ENCODE results near the gene SSC5D. TPM values are rescaled to one million over a fixed set of nuclear protein-coding genes. Genes with fewer than 3 reads are reported as not detected.
A peak's percentile ranks its signal among the peaks of the same experiment; 100 is the strongest.

SSC5D gene
- polyA plus RNA-seq, 1 of the 3 experiments (the other 2 are of a cell fraction) = 4.9 TPM

DNA sequence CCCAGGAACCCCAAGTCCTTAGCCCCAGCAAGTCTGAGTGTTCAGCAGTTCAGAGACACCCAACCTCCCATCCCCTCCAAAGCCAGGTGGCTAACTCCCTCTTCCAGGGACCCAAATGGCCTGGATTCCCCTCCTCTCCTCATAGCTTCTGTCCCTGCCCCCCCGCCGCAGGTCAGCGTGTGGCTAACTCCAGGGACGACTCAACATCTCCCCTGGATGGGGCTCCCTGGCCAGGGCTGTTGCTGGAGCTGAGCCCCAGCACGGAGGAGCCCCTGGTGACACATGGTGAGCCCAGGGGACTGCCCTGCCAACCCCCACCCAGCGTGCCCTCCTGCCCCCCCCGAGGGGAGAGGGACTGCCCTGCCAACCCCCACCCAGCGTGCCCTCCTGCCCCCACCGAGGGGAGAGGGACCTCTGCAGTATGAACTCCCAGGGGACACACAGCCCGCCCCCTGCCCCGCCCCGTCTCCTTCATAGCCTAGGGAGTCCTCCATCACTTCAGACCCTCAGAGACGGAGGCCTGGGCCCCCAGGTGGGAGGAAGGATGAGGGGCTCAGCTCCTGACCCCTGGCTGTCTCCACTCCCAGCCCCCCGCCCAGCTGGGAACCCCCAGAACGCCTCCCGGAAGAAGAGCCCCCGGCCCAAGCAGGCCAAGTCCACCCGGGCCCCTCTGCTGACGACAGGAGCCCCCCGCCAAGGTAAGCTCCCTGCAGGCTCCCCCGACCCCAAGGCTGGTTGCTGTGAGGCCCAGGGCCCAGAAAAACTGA, 1.7 kb downstream of the SSC5D start:
- no peak for DNase-seq
- ChIA-PET CTCF (interaction anchor here (1.0 to 15.1 kb wide), 5 partner anchors 11 to 141 kb away, joined by 4 to 162 read pairs (median 5); no protein-coding TSS in a partner anchor), POLR2A (interaction anchor here (1.8 kb wide), 1 partner anchor 13 kb away, joined by 6 read pairs; the partner anchor contains the start of gene ZNF628)
- Histone ChIP-seq H3K27me3 (ENCODE audit: insufficient read depth) (no peaks in the 10 kb centered on the region), H3K4me2 (peak overlapping the region; percentile 52; the same call in 1 of the 2 replicates), H3K36me3 (replicated peaks in 1 of 2; ENCODE audit: control insufficient read depth in 1 of 2, insufficient read depth in 2 of 2, low read length in 1 of 2) (no peaks in the 10 kb centered on the region), H3K4me1 (ENCODE audit: control insufficient read depth in 1 of 2, insufficient read depth in 2 of 2, low read depth in 1 of 2, low read length in 1 of 2) (peaks cover 24 to 65% of the 10 kb centered on the region in 2 experiments; a peak in 3 of 4 replicates), H3F3A (replicated peaks; ENCODE audit: insufficient read depth) (peaks cover 35% of the 10 kb centered on the region), H4K20me1 (ENCODE audit: insufficient read depth) (no peaks in the 10 kb centered on the region), H3K4me3 (ENCODE audit: low read depth in 2 of 2, low read length in 1 of 2) (no peak overlapping the region), H3K9me3 (no peaks in the 10 kb centered on the region), H3K27ac (ENCODE audit: low read depth in 2 of 2, low read length in 1 of 2) (no peak overlapping the region), H3K9me2 (no peaks in the 10 kb centered on the region), H3K9ac (no peak overlapping the region), H2AFZ (ENCODE audit: low read depth) (no peak overlapping the region), H3K79me2 (ENCODE audit: insufficient read depth) (peaks cover 7% of the 10 kb centered on the region; the same call in 1 of the 2 replicates)
- no peak for TF ChIP-seq FOXJ3 (CRISPR knock-in tag; IDR thresholded peaks at IDR 0.05)
- no peak for TF ChIP-seq NRF1 (IDR thresholded peaks at IDR 0.05; ENCODE audit: low read depth, low read length)
- TF ChIP-seq, protein P1, sequence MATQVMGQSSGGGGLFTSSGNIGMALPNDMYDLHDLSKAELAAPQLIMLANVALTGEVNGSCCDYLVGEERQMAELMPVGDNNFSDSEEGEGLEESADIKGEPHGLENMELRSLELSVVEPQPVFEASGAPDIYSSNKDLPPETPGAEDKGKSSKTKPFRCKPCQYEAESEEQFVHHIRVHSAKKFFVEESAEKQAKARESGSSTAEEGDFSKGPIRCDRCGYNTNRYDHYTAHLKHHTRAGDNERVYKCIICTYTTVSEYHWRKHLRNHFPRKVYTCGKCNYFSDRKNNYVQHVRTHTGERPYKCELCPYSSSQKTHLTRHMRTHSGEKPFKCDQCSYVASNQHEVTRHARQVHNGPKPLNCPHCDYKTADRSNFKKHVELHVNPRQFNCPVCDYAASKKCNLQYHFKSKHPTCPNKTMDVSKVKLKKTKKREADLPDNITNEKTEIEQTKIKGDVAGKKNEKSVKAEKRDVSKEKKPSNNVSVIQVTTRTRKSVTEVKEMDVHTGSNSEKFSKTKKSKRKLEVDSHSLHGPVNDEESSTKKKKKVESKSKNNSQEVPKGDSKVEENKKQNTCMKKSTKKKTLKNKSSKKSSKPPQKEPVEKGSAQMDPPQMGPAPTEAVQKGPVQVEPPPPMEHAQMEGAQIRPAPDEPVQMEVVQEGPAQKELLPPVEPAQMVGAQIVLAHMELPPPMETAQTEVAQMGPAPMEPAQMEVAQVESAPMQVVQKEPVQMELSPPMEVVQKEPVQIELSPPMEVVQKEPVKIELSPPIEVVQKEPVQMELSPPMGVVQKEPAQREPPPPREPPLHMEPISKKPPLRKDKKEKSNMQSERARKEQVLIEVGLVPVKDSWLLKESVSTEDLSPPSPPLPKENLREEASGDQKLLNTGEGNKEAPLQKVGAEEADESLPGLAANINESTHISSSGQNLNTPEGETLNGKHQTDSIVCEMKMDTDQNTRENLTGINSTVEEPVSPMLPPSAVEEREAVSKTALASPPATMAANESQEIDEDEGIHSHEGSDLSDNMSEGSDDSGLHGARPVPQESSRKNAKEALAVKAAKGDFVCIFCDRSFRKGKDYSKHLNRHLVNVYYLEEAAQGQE (IDR thresholded peaks at IDR 0.05; ENCODE audit: low read depth, low read length) = no peak
- TF ChIP-seq, protein P2, sequence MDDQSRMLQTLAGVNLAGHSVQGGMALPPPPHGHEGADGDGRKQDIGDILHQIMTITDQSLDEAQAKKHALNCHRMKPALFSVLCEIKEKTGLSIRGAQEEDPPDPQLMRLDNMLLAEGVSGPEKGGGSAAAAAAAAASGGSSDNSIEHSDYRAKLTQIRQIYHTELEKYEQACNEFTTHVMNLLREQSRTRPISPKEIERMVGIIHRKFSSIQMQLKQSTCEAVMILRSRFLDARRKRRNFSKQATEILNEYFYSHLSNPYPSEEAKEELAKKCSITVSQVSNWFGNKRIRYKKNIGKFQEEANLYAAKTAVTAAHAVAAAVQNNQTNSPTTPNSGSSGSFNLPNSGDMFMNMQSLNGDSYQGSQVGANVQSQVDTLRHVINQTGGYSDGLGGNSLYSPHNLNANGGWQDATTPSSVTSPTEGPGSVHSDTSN (IDR thresholded peaks at IDR 0.05) = no peak
- no peak for TF ChIP-seq EP300 (IDR thresholded peaks at IDR 0.05; ENCODE audit: borderline replicate concordance in 1 of 2, low read depth in 1 of 2, low read length in 1 of 2)
- no peak for TF ChIP-seq TCF12 (IDR thresholded peaks at IDR 0.05)
- TF ChIP-seq YY1 (IDR thresholded peaks at IDR 0.05; ENCODE audit: low read depth) = no peak
- TF ChIP-seq MEF2A (IDR thresholded peaks at IDR 0.05; ENCODE audit: borderline replicate concordance, low read depth) = no peak
- no peak for TF ChIP-seq MXI1 (IDR thresholded peaks at IDR 0.05; ENCODE audit: low read depth, low read length)
- TF ChIP-seq, protein P3, sequence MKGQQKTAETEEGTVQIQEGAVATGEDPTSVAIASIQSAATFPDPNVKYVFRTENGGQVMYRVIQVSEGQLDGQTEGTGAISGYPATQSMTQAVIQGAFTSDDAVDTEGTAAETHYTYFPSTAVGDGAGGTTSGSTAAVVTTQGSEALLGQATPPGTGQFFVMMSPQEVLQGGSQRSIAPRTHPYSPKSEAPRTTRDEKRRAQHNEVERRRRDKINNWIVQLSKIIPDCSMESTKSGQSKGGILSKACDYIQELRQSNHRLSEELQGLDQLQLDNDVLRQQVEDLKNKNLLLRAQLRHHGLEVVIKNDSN (IDR thresholded peaks at IDR 0.05; ENCODE audit: borderline replicate concordance, low read depth) = no peak
- no peak for TF ChIP-seq RAD21 (IDR thresholded peaks at IDR 0.05; ENCODE audit: low read length)
- no peak for TF ChIP-seq SMC3 (IDR thresholded peaks at IDR 0.05; ENCODE audit: low read depth, low read length)
- no peak for TF ChIP-seq POLR2AphosphoS5 (IDR thresholded peaks at IDR 0.05; ENCODE audit: low read depth, low read length)
- TF ChIP-seq GATA2 (CRISPR knock-in tag; IDR thresholded peaks at IDR 0.05) = no peak
- no peak for TF ChIP-seq RFX5 (IDR thresholded peaks at IDR 0.05; ENCODE audit: low read length)
- 72% methylated on average over 9 of the region's 21 CpGs for WGBS (ENCODE audit: low lambda C conversion rate)
